ENCODE results near the gene RAD51B. TPM values are rescaled to one million over a fixed set of nuclear protein-coding genes. Genes with fewer than 3 reads are reported as not detected.

Gene RAD51B
- total RNA-seq, 2 donors from 2014 or later = 22.8 to 33.8 TPM

DNA sequence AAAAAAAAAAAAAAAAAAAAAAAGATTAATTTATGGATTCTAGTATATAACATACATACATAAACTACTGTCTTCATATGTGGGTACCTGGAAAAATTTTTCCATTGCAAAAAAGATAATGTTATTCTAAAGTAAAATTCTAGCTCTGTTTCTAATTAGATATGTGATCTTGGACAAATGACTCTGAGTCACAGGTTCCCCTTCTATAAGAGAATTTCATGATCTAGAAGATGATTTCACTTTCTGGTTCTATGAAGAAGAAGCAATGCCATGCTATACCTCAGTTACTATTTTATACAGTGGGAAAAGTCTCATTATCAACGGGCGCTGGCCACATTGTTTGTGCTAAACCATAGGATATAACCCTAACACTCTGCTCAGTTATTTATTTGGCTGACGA lies 622.0 kb downstream of the RAD51B start:
- no peak overlapping the region for H3K4me3 Mint-ChIP-seq
- Histone ChIP-seq H3K36me3 (ENCODE audit: control insufficient read depth, insufficient read depth, low read length) (no peaks in the 10 kb centered on the region), H3K4me3 (ENCODE audit: low read length) (no peak overlapping the region), H3K4me1 (ENCODE audit: control insufficient read depth, insufficient read depth, low read length) (no peaks in the 10 kb centered on the region), H3K27me3 (ENCODE audit: control insufficient read depth, insufficient read depth, low read length, poor library complexity, severe bottlenecking) (no peaks in the 10 kb centered on the region), H3K9me3 (ENCODE audit: control insufficient read depth, low read length) (no peaks in the 10 kb centered on the region), H3K9ac (ENCODE audit: extremely low read depth, low read length, poor library complexity, severe bottlenecking) (no peak overlapping the region), H3K27ac (ENCODE audit: low read depth, low read length) (no peak overlapping the region)
- WGBS, 2 experiments (ENCODE audit: insufficient coverage in 1 of 2, insufficient read length in 1 of 2) = 83 to 96% methylated on average over 3 of the region's 3 CpGs
- H3K36me3 Mint-ChIP-seq (ENCODE audit: low read depth) = no peaks in the 10 kb centered on the region
- no peaks in the 10 kb centered on the region for H3K9me3 Mint-ChIP-seq
- no peak for DNase-seq
- TF ChIP-seq, protein P1, sequence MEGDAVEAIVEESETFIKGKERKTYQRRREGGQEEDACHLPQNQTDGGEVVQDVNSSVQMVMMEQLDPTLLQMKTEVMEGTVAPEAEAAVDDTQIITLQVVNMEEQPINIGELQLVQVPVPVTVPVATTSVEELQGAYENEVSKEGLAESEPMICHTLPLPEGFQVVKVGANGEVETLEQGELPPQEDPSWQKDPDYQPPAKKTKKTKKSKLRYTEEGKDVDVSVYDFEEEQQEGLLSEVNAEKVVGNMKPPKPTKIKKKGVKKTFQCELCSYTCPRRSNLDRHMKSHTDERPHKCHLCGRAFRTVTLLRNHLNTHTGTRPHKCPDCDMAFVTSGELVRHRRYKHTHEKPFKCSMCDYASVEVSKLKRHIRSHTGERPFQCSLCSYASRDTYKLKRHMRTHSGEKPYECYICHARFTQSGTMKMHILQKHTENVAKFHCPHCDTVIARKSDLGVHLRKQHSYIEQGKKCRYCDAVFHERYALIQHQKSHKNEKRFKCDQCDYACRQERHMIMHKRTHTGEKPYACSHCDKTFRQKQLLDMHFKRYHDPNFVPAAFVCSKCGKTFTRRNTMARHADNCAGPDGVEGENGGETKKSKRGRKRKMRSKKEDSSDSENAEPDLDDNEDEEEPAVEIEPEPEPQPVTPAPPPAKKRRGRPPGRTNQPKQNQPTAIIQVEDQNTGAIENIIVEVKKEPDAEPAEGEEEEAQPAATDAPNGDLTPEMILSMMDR (conservative IDR thresholded peaks at IDR 0.05) = no peak
- no peaks in the 10 kb centered on the region for H3K4me1 Mint-ChIP-seq
- H3K27me3 Mint-ChIP-seq (ENCODE audit: insufficient read depth) = no peaks in the 10 kb centered on the region
- H3K27ac Mint-ChIP-seq = no peak overlapping the region

DNA sequence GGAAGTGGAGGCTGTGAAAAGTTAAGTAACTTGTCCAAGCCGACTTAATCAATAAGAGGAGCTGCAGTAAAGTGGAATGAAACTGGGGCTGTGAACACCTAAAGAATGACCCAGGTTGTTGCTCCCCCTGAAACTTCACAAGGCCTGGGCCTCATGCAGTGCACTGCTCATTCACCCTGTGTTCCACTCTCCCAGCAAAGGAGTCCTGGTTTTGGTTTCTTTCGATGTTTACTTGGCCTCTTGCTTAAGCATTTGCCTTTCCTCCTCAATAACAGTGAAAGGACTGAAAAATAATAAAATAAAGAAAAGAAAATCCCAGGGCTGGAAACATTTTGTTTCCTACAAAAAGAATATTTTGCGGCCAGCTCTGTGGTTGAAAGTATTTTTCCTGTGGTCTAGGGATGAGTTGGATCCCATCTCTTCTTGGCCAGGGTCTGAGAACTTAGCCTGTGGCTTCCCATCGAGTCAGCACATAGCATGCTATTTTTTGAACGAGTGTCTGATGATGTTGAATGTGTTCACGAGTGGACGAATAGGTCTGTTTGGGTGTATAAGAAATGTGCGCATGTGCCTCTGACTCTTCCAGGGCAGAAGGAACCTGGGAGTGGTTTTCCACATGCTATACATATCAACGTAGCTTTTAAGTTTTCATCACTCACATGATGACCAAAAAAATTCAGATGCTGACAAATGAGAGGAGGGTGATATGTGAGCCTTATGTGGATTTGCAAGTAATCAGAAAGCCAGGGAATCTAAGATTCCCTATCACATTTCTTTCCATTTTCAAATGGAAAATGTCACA lies 623.5 kb downstream of the RAD51B start:
- Histone ChIP-seq H3K4me1 (ENCODE audit: control insufficient read depth, insufficient read depth, low read length) (no peaks in the 10 kb centered on the region), H3K9ac (ENCODE audit: extremely low read depth, low read length, poor library complexity, severe bottlenecking) (no peak overlapping the region), H3K27ac (ENCODE audit: low read depth, low read length) (no peak overlapping the region), H3K27me3 (ENCODE audit: control insufficient read depth, insufficient read depth, low read length, poor library complexity, severe bottlenecking) (no peaks in the 10 kb centered on the region), H3K4me3 (ENCODE audit: low read length) (no peak overlapping the region), H3K36me3 (ENCODE audit: control insufficient read depth, insufficient read depth, low read length) (no peaks in the 10 kb centered on the region), H3K9me3 (ENCODE audit: control insufficient read depth, low read length) (no peaks in the 10 kb centered on the region)
- Mint-ChIP-seq H3K36me3 (ENCODE audit: low read depth) (no peaks in the 10 kb centered on the region), H3K27ac (no peak overlapping the region), H3K9me3 (no peaks in the 10 kb centered on the region), H3K4me1 (peaks cover 3% of the 10 kb centered on the region), H3K27me3 (ENCODE audit: insufficient read depth) (no peaks in the 10 kb centered on the region), H3K4me3 (no peak overlapping the region)
- DNase-seq = no peak
- 92 to 94% methylated on average over 3 to 8 of the region's 9 CpGs for WGBS, 2 experiments (ENCODE audit: insufficient coverage in 1 of 2, insufficient read length in 1 of 2)
- TF ChIP-seq, protein P1 (conservative IDR thresholded peaks at IDR 0.05) = no peak

DNA sequence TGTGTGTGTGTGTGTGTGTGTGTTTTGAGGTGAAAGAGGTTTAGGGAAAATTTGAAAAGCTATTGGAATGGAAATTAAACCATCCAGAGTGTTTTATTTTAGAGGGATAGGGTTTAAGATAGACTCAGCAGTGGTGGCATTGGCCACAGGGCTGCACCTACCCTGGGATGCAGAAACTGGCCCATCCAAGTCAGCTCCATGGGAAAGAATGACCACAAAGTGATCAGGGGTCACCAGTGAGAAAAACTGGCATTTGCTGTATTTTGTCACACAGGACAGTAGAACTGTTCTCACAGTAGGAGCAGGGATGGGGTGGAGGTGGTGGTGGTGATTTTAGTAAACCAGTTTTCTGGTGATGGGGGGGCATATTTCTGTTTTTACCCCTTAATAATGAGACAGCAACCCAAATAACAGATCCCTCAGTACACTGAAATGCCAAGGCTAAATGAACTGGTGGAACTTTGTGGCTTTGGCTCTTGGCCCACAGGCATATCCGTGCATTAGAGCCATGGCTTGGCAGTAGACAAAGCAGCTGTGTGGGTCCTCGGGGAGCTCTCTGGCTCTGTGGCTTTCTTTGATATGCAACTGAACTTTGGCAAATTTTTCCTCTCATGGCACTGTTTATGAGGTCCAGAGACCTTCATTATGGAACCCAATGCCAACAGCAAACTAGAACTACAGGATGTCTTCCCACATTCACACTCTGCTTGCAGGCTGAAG lies 625.0 kb downstream of the RAD51B start:
- TF ChIP-seq, protein P1 (conservative IDR thresholded peaks at IDR 0.05) = no peak
- no peaks in the 10 kb centered on the region for H3K36me3 Mint-ChIP-seq (ENCODE audit: low read depth)
- WGBS, 2 experiments (ENCODE audit: insufficient coverage in 1 of 2, insufficient read length in 1 of 2) = 67 to 95% methylated on average over 2 of the region's 2 CpGs
- no peak for DNase-seq
- no peak overlapping the region for H3K9ac ChIP-seq (ENCODE audit: extremely low read depth, low read length, poor library complexity, severe bottlenecking)
- peaks cover 13% of the 10 kb centered on the region for H3K4me1 Mint-ChIP-seq
- no peaks in the 10 kb centered on the region for H3K27me3 ChIP-seq (ENCODE audit: control insufficient read depth, insufficient read depth, low read length, poor library complexity, severe bottlenecking)
- H3K36me3 ChIP-seq (ENCODE audit: control insufficient read depth, insufficient read depth, low read length) = no peaks in the 10 kb centered on the region
- H3K4me3 Mint-ChIP-seq = no peak overlapping the region
- H3K9me3 Mint-ChIP-seq = no peaks in the 10 kb centered on the region
- no peaks in the 10 kb centered on the region for H3K27me3 Mint-ChIP-seq (ENCODE audit: insufficient read depth)
- no peak overlapping the region for H3K4me3 ChIP-seq (ENCODE audit: low read length)
- no peaks in the 10 kb centered on the region for H3K9me3 ChIP-seq (ENCODE audit: control insufficient read depth, low read length)
- H3K27ac ChIP-seq (ENCODE audit: low read depth, low read length) = no peak overlapping the region
- no peak overlapping the region for H3K27ac Mint-ChIP-seq
- no peaks in the 10 kb centered on the region for H3K4me1 ChIP-seq (ENCODE audit: control insufficient read depth, insufficient read depth, low read length)

All from endodermal cell (in vitro differentiated cells).